ENCODE measurements around the gene BLOC1S3.

BLOC1S3 gene

DNA sequence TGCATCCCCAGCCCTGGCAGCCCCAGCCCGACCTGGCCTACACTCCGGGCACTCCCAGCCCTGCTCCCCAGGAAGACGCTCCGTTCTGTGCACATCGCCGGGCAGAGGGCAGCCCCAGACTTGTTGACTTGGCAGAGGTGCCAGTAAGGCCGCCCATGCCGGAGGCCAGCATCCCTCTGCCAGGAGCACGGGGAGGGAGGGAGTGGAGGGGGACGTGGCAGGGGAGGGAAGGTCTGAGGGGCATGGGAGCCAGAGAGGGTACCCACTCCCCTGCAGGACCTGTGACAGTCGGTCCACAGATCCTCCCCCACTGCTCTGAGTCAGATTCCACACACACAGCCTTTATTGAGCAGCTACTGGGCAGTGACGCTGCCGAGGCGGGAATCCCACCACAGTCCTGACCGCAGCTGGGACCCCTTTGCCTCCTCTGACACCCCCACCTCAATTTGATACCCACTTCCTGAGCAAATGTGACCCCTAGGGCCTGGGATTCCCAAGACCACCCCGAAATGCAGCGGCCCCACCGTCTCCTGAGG is 15.9 kb upstream of the BLOC1S3 start:
- no peak for DNase-seq

DNA sequence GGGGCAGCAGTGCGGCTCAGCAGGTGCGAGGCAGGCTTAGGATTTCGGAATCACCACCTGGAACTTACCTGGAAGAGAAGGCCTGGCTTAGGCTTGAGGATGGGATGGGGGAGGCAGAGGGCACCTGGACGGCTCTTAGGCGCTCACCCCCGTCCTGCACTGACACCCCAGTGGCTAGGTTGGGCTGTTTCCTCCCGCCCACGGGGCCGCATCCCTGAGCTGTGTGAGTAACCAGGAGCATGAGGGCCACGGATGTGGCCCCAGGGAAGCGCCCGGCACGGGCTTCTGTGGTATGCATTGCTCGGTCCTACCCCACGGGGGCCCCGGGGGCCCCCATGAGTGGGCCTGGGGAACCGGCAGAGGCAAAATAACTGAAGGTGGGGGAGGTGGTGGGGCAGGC is 15.4 kb upstream of the BLOC1S3 start:
- no peak for DNase-seq

DNA sequence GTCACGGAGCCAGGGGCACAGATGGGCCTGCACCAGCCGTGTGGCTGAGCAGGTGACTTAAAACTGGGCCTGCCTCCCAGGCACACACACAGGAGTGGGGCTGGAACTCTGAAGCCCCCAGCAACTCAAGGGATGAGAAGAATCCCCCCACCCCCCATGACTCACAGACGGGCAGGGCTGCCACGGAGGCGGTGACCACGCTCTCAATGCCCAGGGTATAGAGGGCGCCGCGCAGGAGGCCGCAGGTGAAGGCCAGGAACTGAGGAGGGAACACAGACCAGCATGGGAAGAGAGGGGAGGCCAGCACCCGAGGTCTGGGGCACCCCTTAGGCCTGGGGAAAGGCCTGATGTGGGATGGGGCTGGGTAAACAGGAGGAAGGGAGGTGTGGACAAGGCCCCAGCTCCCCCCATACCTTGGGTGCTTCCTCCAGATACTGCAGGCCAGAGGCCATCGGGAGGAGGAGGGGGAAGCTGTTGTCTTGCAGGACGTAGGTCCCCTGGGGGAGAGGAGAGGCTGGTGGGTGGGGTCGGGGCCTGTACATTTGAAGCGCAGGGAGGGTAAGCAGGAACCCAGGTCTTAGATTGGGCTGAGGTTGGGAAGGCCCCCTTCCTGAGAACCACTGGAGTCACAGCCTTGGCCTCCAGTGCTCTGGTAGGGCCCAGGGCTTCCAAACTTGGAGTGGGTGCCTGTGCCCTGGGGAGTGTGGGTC is 14.7 kb upstream of the BLOC1S3 start:
- no peak for DNase-seq

DNA sequence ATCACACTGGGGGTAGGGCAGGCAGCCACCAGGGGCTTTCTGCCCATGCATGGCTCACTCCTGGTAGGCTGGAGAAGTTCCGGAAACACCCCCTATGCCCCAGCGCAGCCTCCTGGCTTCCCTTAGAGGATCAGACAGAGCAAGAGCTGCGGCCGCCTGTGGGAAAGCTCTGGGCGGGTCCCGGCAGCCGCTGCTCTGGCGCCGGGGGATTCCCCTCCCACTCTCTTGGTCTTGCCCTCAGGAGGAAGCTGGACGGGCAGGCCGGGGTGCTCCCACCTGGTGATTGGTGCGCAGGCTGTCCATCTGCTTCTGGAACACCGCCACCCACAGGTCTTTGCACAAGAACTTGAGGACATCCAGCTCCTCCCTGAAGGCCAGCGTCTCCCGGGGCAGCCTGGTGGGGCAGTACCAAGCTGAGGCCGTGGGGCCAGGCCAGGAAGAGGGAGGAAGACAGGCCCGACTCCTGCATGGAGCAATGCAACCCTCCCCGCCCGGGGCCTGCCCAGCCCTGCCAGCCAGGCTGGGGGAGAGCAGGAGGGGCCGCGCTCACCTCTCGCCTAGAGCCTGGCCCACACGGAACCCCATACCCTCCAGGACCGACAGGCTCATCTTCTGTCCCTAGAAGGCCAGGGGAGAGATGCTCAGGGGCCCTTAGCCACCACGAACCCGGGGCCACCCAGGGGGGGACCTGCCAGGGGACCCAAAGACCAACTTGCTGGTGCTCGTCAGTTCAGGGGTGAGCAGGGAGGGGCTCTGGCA is 13.8 kb upstream of the BLOC1S3 start:
- DNase-seq, result peak; percentile 18 to 60 (median 42)

DNA sequence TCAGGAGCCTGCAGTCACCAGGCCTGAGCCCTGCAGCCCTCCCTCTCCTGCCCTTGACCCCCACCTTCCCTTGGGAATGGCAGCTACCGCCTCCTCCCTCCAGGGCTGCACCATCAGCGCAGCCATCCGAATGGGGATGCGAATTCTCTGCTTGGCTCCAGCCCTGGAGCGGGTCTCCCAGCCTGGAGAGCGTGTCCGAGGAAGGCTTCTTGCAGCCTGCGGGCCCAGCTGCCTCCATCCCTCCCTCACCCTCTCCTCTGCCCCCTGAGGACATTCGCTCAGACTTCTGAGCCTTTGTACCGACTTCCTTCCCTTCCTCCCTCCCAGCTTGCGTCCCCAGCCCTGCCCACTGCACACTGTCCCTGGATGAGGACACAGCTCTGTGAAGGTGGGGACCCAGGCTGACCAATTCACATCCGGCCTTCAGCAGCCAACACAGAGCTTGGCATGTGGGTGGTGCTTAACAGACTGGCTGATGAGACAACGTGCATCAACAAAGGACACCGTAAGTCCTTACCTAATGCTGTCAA is 11.8 kb upstream of the BLOC1S3 start:
- no peak for DNase-seq

DNA sequence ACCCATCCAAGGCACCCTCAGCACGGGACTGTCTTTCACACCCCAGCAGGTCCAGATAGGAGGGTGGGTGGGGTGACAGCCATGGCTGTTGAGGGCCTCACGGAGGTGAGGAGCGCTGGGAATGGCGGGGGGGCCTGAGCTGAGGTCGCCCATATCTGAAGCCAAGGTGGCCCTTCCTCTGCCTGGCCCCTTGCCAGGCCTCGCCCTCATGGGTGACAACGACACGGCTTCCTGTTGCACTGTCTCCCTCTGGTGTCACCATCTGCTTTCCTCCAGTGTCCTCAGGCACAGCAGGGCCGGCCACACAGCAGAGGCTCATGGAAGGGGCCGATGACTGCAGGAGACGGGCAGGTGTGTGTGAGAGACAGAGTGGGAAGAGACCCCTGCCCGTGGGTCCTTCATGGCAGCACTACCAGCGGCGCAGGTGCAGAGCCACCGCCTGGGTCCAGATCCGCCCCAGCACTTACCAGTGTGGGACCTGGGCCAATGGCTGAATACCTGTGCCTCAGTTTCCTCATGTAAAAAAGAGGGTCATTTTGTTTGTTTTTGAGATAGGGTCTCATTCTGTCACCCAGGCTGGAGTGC is 9.7 kb upstream of the BLOC1S3 start:
- no peak for DNase-seq

DNA sequence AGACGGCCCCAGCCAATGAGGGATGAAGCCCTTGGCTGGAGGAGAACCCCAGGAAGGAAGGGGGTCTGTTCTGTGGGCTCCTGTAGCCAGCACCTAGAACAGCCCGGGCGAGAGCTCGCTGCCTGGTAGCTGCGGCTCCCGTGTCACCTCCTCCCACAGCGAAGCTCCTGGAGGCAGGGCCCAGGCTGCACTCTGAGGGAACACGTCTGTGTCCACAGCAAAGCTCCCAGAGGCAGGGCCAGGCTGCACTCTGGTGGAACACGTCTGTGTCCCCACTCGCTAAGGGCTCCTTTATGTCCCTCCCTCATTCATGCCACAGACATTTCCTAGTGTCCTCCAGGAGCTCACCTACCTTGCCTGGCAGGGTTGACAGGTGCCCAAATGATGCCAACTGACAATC is 9.0 kb upstream of the BLOC1S3 start:
- DNase-seq, result no peak

DNA sequence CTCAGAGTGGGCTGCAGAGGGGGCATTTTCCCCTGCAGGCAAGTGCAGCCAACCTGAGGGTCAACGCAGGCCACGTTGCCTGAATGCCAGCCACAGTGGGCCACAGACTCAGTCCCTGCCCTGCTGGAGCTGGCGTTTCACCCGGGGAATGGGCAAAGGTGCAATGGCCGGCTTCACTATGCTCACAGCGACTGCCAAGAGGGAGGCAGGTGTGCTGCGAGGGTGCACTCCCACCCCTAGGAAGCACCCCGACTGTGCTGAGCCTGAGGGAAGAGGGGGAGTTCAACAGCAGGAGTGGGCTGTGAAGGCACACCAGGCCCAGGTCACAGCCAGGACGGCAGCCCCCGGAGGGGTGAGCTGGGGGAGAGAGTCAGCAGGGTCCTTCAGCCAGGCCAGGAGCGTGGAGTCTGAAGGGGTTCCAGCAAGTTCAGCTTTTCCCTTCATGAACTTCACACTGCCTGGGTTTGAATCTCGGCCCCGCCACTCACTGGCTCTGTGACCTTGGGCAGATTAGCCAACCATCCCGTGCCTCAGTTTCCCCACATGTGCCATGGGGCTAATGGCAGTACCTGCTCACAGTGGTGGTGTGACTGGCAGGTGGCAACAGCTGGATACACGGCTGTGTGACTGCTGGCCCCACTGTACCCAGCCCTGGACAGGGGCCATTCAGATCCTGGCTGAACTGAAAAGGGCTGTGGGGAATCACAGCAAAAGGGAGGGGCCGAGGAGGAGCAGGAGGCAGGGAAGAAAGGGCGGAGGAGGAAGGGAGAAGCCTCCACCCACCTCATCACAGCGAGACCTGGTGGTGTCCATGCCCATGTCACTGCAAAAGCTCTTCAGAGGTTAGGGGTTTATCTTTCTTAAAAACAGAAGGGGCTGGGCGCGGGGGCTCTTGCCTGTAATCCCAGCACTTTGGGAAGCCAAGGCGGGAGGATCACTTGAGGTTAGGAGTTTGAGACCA is 8.2 kb upstream of the BLOC1S3 start:
- no peak for DNase-seq

DNA sequence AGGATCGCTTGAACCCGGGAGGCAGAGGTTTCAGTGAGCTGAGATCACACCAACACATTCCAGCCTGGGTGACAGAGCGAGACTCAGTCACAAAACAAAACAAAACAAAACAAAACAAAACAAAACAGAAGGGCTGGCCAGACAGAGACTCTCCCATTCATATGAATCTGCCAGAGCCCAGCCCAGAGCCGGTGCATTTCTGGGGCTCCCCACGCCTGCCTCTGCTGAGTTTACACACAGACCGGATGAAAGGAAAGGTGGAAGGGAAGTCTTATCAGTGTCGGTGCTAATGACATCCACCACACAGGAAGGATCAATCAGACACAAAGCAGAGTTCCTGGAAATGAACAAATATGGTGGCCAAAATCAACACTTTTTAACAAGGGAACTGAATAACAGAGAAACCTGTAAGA is 7.4 kb upstream of the BLOC1S3 start:
- DNase-seq, result peak in 3 of 5 experiments; percentile 39 to 87 (median 51)

DNA sequence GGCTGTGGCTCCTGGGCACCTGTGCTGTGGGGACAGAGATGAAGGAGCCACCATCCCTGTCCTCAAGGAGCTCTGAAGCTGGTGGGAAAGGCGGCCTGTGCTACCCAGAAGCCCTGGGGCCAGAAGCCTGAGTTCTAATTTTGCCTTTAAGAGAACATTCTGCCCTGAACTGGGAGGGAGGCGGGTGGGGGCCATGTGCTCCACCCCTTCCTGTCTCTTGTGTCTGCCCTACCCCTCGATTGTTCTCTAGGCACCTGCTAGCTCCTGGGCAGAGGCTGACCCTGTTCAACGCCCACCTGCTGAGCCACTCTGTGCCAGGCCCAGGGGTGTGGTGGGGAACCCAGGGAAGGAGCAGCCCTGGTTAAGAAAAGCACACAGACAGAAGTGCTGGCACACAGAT is 6.4 kb upstream of the BLOC1S3 start:
- peak in 1 of 5 experiments; percentile 71 for DNase-seq

DNA sequence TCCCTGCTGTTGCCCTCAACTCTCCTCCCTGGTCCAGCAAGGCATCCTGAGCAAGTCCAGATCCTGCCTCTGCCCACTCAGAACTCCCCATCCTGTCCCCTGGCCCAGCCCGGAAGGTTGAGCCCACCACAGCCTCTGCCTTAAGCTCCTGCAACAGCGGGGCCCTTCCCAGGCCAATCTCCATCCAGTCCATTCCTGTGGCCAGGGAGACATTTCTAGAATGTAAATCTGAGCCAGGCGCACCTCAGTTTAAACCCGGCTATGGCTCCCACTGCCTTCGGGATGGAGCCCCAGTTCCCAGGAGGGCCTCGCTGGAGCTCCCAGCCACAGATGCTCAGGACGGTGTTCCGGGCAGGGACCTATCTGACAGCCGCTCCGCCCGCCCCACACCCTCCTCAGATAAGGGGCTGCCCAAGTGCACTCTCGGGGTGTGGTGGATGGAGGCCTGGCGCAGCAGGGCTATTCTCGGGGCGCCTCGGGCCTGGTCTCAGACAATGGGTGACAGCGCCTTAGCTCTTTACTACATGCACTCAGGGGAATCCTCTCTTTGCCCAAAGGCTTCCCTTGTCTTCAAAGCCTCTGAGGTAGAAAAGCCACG is 5.9 kb upstream of the BLOC1S3 start:
- DNase-seq, result no peak

DNA sequence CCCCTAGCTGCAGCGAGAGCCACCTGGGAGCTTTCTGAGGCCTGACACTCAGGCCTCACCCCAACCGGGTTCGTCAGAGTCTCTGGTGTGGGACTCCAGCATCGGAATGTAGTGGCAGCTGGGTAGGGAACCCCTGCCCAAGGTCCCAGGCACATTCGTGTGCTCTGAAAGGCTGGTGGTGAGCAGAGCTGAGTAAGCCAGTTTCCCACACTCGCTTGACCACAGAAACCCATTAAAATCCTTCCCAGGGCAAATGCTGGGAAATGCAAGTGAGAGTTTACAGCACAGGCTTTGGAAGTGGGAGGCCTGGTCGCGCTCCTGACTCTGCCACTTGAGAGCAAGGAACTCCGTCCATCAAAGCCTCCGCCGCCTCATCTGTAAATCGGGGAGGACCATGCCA is 4.8 kb upstream of the BLOC1S3 start:
- DNase-seq, result no peak

DNA sequence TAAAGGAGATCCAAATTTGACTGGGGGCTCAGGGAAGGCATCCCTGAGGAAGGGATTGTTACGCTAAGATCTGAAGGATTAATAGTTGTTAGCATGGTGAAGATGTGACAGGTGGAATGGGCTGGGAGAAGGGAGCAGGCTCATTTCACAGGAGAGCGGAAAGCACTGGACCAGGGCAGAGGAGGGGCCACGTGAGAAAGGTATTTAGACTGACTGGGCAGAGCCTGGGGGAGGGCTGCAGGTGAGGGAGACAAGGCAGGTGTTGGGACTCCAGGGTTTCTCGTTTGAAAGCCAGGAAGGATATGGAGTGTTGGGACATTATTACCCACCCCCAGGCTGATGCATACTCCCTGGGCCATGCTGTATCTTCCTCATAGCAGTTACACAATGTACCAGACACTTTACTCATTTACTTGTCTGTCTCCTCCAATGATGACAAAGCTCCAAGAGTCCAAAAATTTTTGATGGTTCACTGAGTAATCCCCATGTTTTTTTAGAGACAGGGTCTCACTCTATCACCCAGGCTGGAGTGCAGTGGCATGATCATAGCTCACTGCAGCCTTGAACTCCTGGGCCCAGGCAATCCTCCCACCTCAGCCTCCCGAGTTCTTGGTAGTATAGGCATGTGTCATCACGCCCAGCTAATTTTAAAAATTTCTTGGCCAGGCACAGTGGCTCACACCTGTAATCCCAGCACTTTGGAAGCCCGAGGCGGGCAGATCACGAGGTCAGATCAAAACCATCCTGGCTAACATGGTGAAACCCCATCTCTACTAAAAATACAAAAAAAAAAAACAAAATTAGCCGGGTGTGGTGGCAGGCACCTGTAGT is 2.9 kb upstream of the BLOC1S3 start:
- DNase-seq, result no peak

DNA sequence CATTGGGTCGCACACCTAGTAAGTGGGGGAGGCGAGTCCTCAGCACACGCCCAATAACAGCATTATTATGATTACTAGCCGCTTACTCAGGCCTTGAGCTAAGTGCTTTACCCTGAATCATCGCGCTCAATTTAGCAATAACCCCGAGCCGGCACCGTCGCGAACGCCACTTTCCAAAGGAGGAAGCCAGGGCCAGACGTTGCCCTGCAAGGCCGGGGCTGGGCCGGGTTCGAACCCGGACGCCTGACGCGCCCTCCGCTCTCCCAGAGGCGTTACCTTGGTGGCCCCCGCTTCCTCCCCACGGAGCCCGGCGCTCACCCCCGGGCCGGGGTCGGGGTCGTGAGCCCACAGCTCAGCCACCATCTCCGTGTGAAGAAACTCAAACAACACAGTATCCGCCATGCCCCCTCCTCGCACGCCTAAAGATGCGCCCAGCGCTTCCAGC is 745 bp upstream of the BLOC1S3 start, which contains the start of gene TRAPPC6A:
Gene TRAPPC6A, minus strand, starts transcription at position 421 of the 445 bp plus-strand sequence. Its CDS starts 19 bp downstream, at position 402.
- DNase-seq, result no peak

DNA sequence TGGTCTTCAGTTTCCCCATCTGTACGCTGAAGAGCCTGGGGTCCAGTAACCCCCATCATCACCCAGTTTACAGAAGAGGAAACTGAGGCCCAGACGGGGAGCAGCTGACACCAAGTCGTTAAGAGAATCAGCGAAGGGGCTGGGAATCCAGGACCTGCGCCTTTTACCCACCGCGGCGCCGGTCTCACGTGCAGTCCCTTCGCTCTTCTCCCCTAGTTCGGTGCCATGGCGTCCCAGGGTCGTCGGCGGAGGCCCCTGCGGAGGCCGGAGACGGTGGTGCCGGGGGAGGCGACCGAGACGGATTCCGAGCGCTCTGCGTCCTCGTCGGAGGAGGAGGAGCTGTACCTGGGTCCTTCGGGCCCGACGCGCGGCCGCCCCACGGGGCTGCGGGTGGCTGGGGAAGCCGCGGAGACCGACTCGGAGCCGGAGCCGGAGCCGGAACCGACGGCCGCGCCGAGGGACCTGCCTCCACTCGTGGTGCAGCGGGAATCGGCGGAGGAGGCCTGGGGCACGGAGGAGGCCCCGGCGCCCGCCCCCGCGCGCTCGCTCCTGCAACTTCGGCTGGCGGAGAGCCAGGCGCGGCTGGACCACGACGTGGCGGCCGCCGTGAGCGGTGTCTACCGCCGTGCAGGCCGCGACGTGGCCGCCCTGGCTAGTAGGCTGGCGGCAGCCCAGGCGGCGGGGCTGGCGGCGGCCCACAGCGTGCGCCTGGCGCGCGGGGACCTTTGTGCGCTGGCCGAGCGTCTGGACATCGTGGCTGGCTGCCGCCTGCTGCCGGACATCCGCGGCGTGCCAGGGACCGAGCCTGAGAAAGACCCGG is 698 bp downstream of the BLOC1S3 start:
- DNase-seq, result peak in 4 of 5 experiments; percentile 13 to 63 (median 24)

DNA sequence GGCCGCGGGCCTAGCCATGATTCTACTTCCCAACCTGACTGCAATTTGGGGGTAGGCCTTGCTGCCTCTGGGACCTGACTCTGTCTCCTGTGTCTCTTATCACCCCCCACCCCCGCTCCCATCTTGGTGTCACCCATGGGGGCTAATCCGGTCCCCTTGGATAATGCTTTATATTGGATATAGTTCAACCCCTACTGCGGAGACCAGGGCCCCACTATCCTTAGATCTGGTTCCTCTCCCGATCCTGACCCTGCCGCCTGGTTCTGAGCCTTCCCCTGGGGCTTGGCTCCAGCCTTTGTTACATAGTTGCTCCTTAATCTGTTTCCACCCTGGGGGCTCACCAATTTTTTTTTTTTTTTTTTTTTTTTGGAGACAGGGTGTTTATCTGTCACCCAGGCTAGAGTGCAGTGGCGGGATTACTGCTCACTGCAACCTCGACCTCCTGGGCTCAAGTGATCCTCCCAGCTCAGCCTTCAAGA is 1.3 kb downstream of the BLOC1S3 start:
- no peak for DNase-seq

DNA sequence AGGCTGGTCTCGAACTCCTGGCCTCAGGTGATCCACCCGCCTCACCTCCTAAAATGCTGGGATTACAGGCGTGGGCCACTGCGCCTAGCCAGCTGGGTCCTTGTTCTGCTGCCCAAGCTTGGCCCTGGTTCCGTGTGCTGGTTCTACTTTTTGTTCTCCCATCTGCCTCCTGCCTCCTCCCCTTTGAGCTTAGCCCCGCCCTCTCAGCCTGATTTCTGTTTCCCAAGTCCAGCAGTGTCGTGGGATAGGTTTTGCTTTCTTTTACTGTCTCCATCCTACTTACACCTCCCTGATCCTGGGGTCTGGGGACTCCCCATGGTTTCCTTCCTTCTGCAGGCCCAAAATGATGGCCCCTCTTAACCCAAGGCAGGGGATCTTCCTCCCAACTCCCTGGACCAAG is 2.4 kb downstream of the BLOC1S3 start:
- no peak for DNase-seq

DNA sequence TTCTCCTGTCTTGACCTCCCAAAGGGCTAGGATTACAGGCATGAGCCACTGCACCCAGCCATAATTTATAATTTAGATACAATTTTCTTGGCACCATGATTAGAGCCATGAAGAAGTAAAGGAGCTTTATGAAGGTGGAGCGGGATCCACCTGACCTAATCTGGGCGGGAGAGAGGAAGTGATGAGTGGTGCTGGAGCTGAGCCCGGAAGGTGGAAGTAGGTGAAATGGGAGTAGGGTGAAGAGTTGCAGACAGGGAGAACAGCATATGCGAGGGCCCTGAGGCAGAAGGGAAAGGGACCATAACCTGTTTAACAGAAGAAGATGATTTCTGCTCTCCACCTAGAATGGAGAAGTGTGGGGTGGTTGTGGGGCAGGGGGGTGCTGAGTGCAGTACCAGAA is 4.2 kb downstream of the BLOC1S3 start:
- no peak for DNase-seq

DNA sequence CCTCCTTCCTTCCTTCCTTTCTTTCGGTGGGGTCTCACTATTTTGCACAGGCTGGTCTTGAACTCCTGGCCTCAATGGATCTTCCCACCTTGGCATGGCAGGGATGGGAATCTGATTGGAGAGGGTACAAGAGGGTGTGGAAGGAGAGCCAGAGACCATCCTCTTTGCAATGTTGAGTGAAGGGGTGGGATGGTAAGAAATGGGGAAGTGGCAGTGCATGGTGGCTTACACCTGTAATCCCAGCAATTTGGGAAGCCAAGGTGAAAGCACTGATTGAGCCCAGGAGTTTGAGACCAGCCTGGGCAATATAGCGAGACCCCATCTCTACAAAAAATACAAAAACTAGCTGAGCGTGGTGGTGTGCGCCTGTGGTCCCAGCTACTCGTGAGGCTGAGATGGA is 5.5 kb downstream of the BLOC1S3 start:
- DNase-seq, result no peak

Measured in T-helper 2 cell (primary cell).